Superior temporal gyrus (tissue), 1 donor: ENCODE results near the gene TIAM1.

Experiments
- DNase-seq: peaks from one replicate; pipeline ENCODE4 v3.0.0-alpha.2; 2016; ENCODE audit errors: extremely low spot score

Gene TIAM1

GRCh38 chr21:31176080-31176551 is 167.9 kb downstream of the TIAM1 start:
- DNase-seq: peak; percentile 39

- peak; percentile 64 for DNase-seq
Measured at GRCh38 chr21:31173881-31174555, 170.0 kb downstream of the TIAM1 start.

- no peak for DNase-seq
Measured at GRCh38 chr21:31172328-31172727, 171.7 kb downstream of the TIAM1 start.

GRCh38 chr21:31164713-31165694 is 179.1 kb downstream of the TIAM1 start:
- no peak for DNase-seq

- DNase-seq: peak; percentile 44
Measured at GRCh38 chr21:31162827-31163226, 181.2 kb downstream of the TIAM1 start.

GRCh38 chr21:31162079-31162699 is 181.9 kb downstream of the TIAM1 start:
- peak; percentile 52 for DNase-seq

DNA sequence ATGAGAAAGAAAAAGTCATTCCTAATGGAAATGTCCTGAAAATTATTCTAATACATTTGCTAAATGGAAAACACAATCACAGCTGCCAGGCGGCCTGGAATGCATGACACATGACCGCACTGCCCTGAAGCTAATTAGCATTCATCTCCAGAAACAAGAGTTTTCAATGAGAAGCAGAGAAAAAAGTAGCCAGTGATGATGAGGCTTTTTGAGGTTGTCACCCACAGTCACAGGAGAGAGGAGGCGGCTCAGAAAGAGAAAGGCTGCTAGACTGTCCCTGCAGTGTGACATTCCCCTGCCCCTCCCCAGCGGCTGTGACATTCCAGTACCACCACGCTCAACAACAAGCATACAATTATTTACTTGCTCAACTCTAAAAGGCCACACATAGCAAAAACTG is 182.9 kb downstream of the TIAM1 start:
- DNase-seq: peak; percentile 87

GRCh38 chr21:31159808-31160207 is 184.3 kb downstream of the TIAM1 start:
- peak; percentile 73 for DNase-seq

- DNase-seq: peak; percentile 88
Measured at GRCh38 chr21:31158789-31159581, 185.1 kb downstream of the TIAM1 start.

DNA sequence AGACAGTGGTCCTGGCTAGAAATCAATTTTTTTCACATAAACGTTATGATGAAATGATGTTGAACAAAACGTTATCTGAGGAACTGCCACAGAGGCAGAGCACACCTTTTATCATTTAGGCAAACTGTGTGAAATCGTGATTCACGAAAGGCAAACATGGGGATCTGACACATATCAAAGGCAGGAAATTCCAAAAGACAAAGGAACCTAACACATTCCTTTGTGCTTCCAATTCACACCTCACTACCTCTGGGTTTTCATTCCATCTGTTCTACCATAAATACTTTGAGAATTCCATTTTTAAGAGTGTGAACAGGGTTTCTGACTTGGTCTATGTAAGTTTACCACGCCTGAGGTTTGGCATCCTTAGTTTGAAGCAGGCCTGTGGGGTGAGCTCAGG is 186.3 kb downstream of the TIAM1 start:
- DNase-seq: peak; percentile 29

DNA sequence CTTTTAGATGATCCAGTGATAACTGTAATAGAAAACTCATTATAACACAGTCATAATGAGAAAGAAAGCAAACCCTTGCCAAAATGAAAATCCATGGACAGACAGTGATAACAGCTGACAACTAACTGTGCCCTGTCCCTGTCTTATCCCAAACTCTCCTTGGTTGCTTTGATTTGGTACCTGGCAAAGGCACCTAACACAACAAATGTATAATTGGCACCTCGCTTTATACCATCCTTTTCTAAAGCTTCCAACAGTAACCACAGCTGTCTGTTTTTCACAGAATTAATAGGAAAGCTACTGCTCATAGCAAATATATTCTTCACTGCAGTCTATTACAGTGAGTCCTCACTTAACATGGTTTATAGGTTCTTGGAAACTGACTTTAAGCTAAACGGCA is 187.4 kb downstream of the TIAM1 start:
- DNase-seq: no peak

DNA sequence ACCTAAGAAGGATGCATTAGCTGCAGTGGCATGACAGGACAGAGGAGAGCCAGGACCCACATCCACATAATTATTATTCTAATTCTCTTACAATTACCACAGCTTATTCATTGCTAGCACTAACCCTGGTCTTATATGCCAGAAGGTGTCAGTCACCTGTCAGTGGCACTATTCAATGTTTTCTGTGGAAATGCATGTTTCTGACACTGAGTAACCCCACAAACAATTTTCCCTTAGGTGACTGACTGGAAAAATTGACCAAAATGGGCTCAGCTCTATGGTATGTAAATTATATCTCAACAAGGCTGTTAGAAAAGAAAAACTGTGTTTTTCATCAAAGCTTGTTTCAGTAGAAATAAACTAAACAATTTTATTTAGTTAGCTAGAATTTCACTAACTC is 187.9 kb downstream of the TIAM1 start:
- no peak for DNase-seq

DNA sequence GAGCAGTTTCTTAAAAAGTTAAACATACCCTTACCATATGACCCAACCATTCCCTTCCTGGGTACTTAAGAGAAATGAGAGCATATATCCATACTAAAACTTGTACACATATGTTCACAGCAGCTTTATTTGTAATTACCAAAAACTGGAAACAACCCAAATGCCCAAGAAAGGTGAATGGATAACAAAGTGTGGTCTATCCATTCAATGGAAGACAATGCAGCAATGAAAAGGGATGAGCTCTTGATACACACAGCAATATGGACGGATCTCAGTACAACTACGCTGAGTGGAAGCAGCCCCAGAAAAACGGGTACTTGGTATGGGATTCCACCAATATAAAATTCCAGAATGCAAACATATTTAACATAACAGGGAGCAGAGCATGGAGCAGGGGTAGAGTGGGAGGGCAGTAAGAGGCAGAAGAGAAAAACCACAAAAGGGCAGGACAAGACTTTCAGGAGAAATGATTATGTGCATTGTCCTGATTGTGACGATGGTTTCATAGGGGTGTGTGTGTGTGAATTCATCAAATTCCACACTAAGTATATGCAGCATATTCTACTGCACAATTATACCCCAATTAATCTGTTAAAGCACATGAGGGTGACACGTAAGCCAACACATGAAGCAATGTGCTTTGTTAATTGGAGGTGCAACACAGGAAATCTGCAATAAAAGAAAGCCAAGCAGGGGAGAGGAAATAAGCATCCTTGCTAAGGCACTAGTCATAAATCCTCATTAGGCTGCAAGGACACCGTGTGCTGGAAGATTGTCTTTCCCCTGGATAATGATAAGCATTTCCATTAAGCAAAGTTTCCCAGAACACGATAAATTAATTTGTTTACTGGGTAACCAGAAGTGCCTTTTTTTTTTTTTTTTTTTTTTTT is 192.7 kb downstream of the TIAM1 start:
- DNase-seq: no peak

GRCh38 chr21:31145274-31145673 is 198.8 kb downstream of the TIAM1 start:
- DNase-seq: peak; percentile 62

DNA sequence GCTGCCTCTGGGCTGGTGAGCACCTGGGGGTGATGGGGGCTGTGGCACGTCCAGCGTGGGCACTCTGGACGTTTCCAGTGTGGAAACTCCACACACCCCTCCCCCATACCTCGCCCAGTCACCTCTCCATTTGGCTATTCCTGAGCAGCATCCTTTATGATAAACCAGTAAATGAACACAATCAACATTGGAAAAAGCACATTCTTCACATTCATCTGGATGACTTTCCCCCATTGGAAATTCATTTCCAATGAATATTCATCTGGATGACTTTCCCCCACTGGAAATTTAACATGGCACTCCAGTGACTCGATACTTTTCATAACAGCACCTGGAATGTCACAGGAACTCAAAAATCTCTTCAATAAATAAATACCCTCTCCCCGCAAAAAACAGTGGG is 201.0 kb downstream of the TIAM1 start:
- DNase-seq: no peak

DNA sequence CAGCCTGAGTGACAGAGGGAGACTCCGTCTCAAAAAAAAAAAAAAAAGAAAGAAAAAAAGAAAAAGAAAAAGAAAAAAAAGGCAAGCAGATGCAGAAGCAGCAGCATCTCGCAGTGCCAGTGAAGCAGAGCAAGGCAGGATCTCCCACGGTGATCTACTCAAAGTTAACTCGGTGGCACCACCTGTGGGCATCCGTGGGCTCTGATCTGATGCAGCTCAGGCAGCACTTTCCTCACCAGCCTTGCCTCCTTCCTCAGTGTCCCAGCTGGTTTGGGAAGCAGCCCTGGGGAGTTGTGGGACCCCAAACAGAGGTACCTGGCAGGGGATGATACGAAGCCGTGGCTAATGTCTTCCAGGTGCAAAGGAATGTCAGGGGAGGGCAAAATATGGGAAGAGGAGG is 201.5 kb downstream of the TIAM1 start:
- DNase-seq: no peak

GRCh38 chr21:31141389-31142000 is 202.6 kb downstream of the TIAM1 start:
- no peak for DNase-seq

- DNase-seq: no peak
Measured at GRCh38 chr21:31140676-31141075, 203.4 kb downstream of the TIAM1 start.

DNA sequence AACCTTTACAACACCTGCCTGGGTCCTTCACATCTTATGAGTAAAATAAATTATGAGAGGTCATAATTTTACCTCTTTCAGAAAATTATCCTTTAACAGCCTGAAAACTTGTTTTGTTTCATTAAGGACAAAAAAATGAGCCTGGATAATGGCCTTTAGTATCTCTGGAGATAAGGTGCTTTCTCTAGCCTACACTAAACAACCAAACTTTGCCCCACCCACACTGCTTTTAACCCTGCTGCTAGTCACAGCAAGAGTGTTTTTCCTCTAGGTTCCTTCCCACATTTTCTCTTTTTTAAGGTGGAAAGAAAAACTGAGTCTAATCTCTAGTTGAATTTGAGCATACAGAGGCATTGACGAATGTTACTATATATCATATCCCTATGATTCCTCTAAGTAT is 204.0 kb downstream of the TIAM1 start:
- DNase-seq: no peak

DNA sequence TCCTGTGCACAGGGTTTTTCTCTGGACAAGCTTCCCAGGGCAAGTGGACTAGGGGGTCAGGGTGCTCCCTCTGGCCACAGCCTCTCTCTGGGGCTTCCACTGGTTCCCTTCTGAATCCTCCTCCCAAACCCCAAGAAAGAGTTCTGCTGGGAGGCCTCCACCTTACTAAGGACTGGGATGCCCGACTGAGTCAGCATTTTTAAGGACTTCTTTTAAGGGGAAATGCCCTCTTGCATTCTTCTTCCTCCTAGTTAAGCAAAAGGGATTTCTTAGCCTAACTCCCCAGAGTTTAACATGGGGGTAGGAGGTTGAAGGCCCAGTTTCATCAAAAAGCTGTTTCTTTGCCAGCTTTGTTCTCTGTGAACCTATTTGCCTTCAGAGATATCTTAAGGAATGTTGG is 206.1 kb downstream of the TIAM1 start:
- no peak for DNase-seq
